Right atrium auricular region (tissue), 2 donors: Measurements from ENCODE around the gene CIAPIN1. TPM values are rescaled to one million over a fixed set of nuclear protein-coding genes. Genes with fewer than 3 reads are reported as not detected.

Source experiments
- DNase-seq: peaks from one replicate; pipeline ENCODE4 v3.0.0-alpha.2; 2019; ENCODE audit warnings: low spot score
- H3K27ac ChIP-seq, 2 donors: fragments of 200-600 bp; sonication (generic); 1 replicate in 1 of 2; 2 replicates in 1 of 2; pipeline ENCODE4 v1.5.1; 2016 to 2019
- H3K27me3 ChIP-seq, 2 donors: fragments of 200-600 bp; sonication (generic); one replicate each; pipeline versions ENCODE4 v1.5.1 to v1.6.0; 2017 to 2019
- H3K36me3 ChIP-seq: fragments of 200-600 bp; sonication (generic); one replicate; pipeline ENCODE4 v1.5.1; 2016
- H3K4me1 ChIP-seq, 2 donors: fragments of 200-600 bp; sonication (generic); one replicate each; pipeline versions ENCODE4 v1.5.1 to v1.6.0; 2017 to 2019
- H3K4me3 ChIP-seq, 2 donors: fragments of 200-600 bp; sonication (generic); 1 replicate in 1 of 2; 2 replicates in 1 of 2; pipeline ENCODE4 v1.5.1; 2017 to 2019; ENCODE audit warnings: mild to moderate bottlenecking in 1 of 2, moderate library complexity in 1 of 2
- H3K9me3 ChIP-seq, 2 donors: fragments of 200-600 bp; sonication (generic); one replicate each; pipeline ENCODE4 v1.5.1; 2019
- CTCF ChIP-seq, 2 donors: fragments of 200-600 bp; sonication (generic); IDR thresholded peaks; one replicate each; pipeline ENCODE4 v1.5.1; 2019; ENCODE audit warnings: antibody characterized with exemption in 2 of 2
- total RNA-seq, 2 donors: library from RNA; depleted of rRNA; stranded (reverse); fragments of >200 nt; gene quantifications; one replicate each; pipeline ENCODE4 v1.1.0, GENCODE V29; 2016

Gene CIAPIN1
- total RNA-seq, 2 donors from 2014 or later, result 33.0 to 34.4 TPM

GRCh38 chr16:57383276-57384247 lies 63.6 kb downstream of the CIAPIN1 start:
- Histone ChIP-seq H3K4me1 (peaks cover 0 to 55% of the 10 kb centered on the region in 2 donors), H3K9me3 (no peaks in the 10 kb centered on the region), H3K27ac (peak overlapping the region; percentile 12 to 23), H3K36me3 (peaks cover 3% of the 10 kb centered on the region), H3K27me3 (no peaks in the 10 kb centered on the region), H3K4me3 (no peak overlapping the region)
- no peak for TF ChIP-seq CTCF (IDR thresholded peaks at IDR 0.05)
- no peak for DNase-seq

GRCh38 chr16:57382535-57383275 lies 64.5 kb downstream of the CIAPIN1 start:
- Histone ChIP-seq H3K27ac (no peak overlapping the region), H3K4me1 (peaks cover 0 to 55% of the 10 kb centered on the region in 2 donors)
- no peak for DNase-seq

GRCh38 chr16:57381791-57382534 lies 65.2 kb downstream of the CIAPIN1 start:
- no peak for TF ChIP-seq CTCF (IDR thresholded peaks at IDR 0.05)
- no peak overlapping the region for H3K4me3 ChIP-seq
- no peaks in the 10 kb centered on the region for H3K9me3 ChIP-seq
- DNase-seq, result no peak
- no peaks in the 10 kb centered on the region for H3K27me3 ChIP-seq
- H3K36me3 ChIP-seq, result peaks cover 3% of the 10 kb centered on the region
- peaks cover 0 to 54% of the 10 kb centered on the region in 2 donors for H3K4me1 ChIP-seq
- no peak overlapping the region for H3K27ac ChIP-seq

More at GRCh38 chr16:57382535-57383275, 64.5 kb downstream of the CIAPIN1 start:
- H3K27me3 ChIP-seq, result no peaks in the 10 kb centered on the region
- no peaks in the 10 kb centered on the region for H3K9me3 ChIP-seq
- no peak overlapping the region for H3K4me3 ChIP-seq
- no peak for TF ChIP-seq CTCF (IDR thresholded peaks at IDR 0.05)
- H3K36me3 ChIP-seq, result peaks cover 3% of the 10 kb centered on the region

- TF ChIP-seq CTCF (IDR thresholded peaks at IDR 0.05), result no peak
- Histone ChIP-seq H3K4me1 (peaks cover 0 to 46% of the 10 kb centered on the region in 2 donors), H3K9me3 (no peaks in the 10 kb centered on the region), H3K4me3 (no peak overlapping the region), H3K36me3 (peaks cover 3% of the 10 kb centered on the region), H3K27me3 (no peaks in the 10 kb centered on the region), H3K27ac (peak overlapping the region in 1 of 2 donors; percentile 16)
- DNase-seq, result no peak
Measured at GRCh38 chr16:57380671-57381462, 66.3 kb downstream of the CIAPIN1 start.

GRCh38 chr16:57379579-57379978 lies 67.6 kb downstream of the CIAPIN1 start:
- Histone ChIP-seq H3K4me3 (no peak overlapping the region), H3K36me3 (peaks cover 3% of the 10 kb centered on the region), H3K27me3 (no peaks in the 10 kb centered on the region), H3K4me1 (peaks cover 0 to 43% of the 10 kb centered on the region in 2 donors), H3K9me3 (no peaks in the 10 kb centered on the region), H3K27ac (no peak overlapping the region)
- DNase-seq, result no peak
- no peak for TF ChIP-seq CTCF (IDR thresholded peaks at IDR 0.05)
